Stomach (tissue), 9 donors: Measurements from ENCODE around the gene CREBL2. TPM values are rescaled to one million over a fixed set of nuclear protein-coding genes. Genes with fewer than 3 reads are reported as not detected.

Experiments
- DNase-seq, 2 donors: peaks; one replicate each; pipeline versions ENCODE4 v3.0.0 to v3.0.0-alpha.2; 2013 to 2019
- H3K27ac ChIP-seq, 5 donors: fragments of 200-600 bp in 4 of 5; sonication (generic) in 4 of 5; one replicate each; pipeline ENCODE4 v1.5.1; 2013 to 2019; ENCODE audit warnings: mild to moderate bottlenecking in 1 of 5, moderate library complexity in 1 of 5
- H3K27me3 ChIP-seq, 3 donors: fragments of 200-600 bp; sonication (generic); one replicate each; pipeline ENCODE4 v1.5.1; 2017 to 2019; ENCODE audit warnings: mixed run types in 1 of 3
- H3K36me3 ChIP-seq, 4 donors: fragments of 200-600 bp; sonication (generic); 1 replicate in 3 of 4; 2 replicates in 1 of 4; pipeline ENCODE4 v1.5.1; 2016 to 2019
- H3K4me1 ChIP-seq, 4 donors: fragments of 200-600 bp; sonication (generic); one replicate each; pipeline ENCODE4 v1.5.1; 2016 to 2019
- H3K4me3 ChIP-seq, 4 donors: fragments of 200-600 bp; sonication (generic) in 3 of 4; one replicate each; pipeline ENCODE4 v1.5.1; 2016 to 2019; ENCODE audit warnings: mild to moderate bottlenecking in 1 of 4
- H3K9me3 ChIP-seq, 4 donors: fragments of 200-600 bp; sonication (generic); one replicate each; pipeline ENCODE4 v1.5.1; 2016 to 2019
- CTCF ChIP-seq, 7 experiments: fragments of 450-650 bp in 4 of 7; fragments of 200-600 bp in 3 of 7; sonication (generic) in 3 of 7; IDR thresholded peaks; one replicate each; pipeline ENCODE4 v1.5.1; 2016 to 2019; ENCODE audit warnings: antibody characterized with exemption in 7 of 7, control low read depth in 2 of 7, mild to moderate bottlenecking in 1 of 7
- EP300 ChIP-seq: sonication (generic); formaldehyde crosslinking; IDR thresholded peaks from one replicate; pipeline ENCODE4 v1.6.1; 2017; ENCODE audit warnings: antibody characterized with exemption
- POLR2A ChIP-seq, 4 donors: fragments of 450-650 bp; IDR thresholded peaks; one replicate each; pipeline ENCODE4 v1.6.1; 2016; ENCODE audit warnings: antibody characterized with exemption in 4 of 4, control low read depth in 2 of 4, mild to moderate bottlenecking in 1 of 4, moderate library complexity in 1 of 4
- POLR2AphosphoS5 ChIP-seq, 3 donors: sonication (generic); formaldehyde crosslinking; IDR thresholded peaks; one replicate each; pipeline ENCODE4 v1.6.1; 2016; ENCODE audit warnings: antibody characterized with exemption in 3 of 3
- WGBS, 5 donors: extraction: QIAGEN DNeasy Blood & Tissue Kit in 3 of 5; methylation state at CpG; one replicate each; pipeline versions ENCODE4 v1.1.5 to v1.1.7; 2013 to 2018; 5-methylcytosine and 5-hydroxymethylcytosine counted together
- intact Hi-C: fragments of 100-400 bp; cut with DNase I; formaldehyde crosslinking; loops from one replicate; pipeline ENCODE4 v1.15.1; 2023; ENCODE audit warnings: low total_unique reads
- polyA plus RNA-seq, 3 donors: library from polyadenylated mRNA; stranded (reverse); fragments of 200-250 nt; gene quantifications; one replicate each; pipeline ENCODE4 v1.2.3, GENCODE V29; 2013
- total RNA-seq, 5 donors: library from RNA; depleted of rRNA; stranded (reverse); fragments of >200 nt; gene quantifications; one replicate each; pipeline versions ENCODE4 v1.1.0 to v1.2.3, GENCODE V29; 2014 to 2016
- donor health status: healthy with polysubstance abuse.
- donor health status: Bipolar disorder and iron deficiency.
- donor health status: healthy.

The CREBL2 gene
- total and polyA plus RNA-seq, 8 donors = 8.2 to 42.0 (median 31.8) TPM

DNA sequence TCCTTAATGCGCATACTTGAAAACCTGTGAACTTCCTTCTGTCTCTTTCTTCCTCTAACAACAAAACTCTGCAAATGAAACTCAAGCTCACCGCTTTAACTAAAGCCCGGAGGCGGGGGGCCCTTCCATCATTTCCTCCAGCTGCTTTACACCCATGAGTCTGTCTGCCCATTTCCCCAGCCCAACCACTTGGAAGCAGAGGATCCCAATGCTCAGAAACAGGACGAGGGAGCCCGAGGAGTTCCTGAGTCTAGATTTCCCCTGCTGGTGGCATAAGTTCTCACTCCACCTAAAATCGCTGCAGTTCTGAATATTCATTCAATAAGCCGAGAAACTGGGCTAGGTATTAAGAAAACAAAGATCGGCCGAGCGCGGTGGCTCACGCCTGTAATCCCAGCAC is 53.5 kb downstream of the CREBL2 start:
- H3K4me1 ChIP-seq = no peaks in the 10 kb centered on the region
- H3K27ac ChIP-seq = no peak overlapping the region
- no peaks in the 10 kb centered on the region for H3K36me3 ChIP-seq
- H3K9me3 ChIP-seq = no peaks in the 10 kb centered on the region
- intact Hi-C loops = no loop called here
- no peak overlapping the region for H3K4me3 ChIP-seq
- no peak for DNase-seq
- TF ChIP-seq POLR2A (IDR thresholded peaks at IDR 0.05) (no peak), CTCF (IDR thresholded peaks at IDR 0.05) (no peak), EP300 (no peak), POLR2AphosphoS5 (IDR thresholded peaks at IDR 0.05) (no peak)
- WGBS, 5 donors = 77 to 90% (median 81%) methylated on average over 13 of the region's 13 CpGs
- H3K27me3 ChIP-seq = no peaks in the 10 kb centered on the region

DNA sequence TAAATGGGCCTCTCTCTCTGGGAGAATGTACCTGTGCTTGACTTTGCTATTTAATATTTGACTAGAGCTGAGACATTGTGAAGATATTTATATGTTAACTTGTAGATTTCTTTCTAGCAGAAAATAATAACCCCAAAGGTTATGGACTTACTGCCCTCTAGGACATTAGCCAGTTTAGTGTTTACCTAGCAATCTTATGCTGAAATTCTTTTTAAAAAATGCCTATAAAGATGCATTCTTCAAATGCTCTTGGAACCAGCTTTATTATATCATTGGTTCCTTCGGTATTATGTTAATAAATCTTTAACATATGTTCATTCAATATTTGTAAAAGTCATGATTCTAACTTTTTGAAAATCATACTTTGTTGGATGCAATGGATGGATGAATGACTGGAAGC is 56.3 kb downstream of the CREBL2 start:
- H3K27me3 ChIP-seq = no peaks in the 10 kb centered on the region
- TF ChIP-seq POLR2AphosphoS5 (IDR thresholded peaks at IDR 0.05) = no peak
- no peak for TF ChIP-seq POLR2A (IDR thresholded peaks at IDR 0.05)
- TF ChIP-seq CTCF (IDR thresholded peaks at IDR 0.05) = no peak
- no peak for TF ChIP-seq EP300
- no peaks in the 10 kb centered on the region for H3K4me1 ChIP-seq
- no peak for DNase-seq
- no peak overlapping the region for H3K27ac ChIP-seq
- no peaks in the 10 kb centered on the region for H3K36me3 ChIP-seq
- no peaks in the 10 kb centered on the region for H3K9me3 ChIP-seq
- H3K4me3 ChIP-seq = no peak overlapping the region
- intact Hi-C loops = no loop called here
- 93 to 100% (median 94%) methylated on average over 1 of the region's 1 CpG for WGBS, 5 donors

DNA sequence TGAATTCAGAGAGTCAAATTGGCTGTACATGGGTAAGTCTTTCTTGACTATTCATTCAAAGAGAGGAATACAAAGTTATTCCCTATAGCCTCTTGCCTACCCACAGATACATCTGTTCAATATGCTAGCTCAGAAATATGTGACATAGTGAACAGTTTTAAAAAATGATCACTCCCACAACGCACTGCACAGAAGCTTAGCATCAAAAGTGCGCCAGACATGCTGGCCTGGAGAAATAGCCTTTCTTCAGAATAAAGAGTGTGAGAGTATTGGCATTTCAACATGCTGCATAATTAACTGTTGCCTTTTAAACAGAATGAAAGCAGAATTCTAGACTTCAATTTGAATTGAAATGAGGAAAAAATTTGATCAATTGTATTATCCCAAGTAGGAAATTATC is 57.3 kb downstream of the CREBL2 start:
- Histone ChIP-seq H3K27ac (no peak overlapping the region), H3K4me3 (no peak overlapping the region), H3K4me1 (no peaks in the 10 kb centered on the region), H3K9me3 (no peaks in the 10 kb centered on the region), H3K27me3 (no peaks in the 10 kb centered on the region), H3K36me3 (no peaks in the 10 kb centered on the region)
- 94 to 98% (median 97%) methylated on average over 2 of the region's 2 CpGs for WGBS, 5 donors
- no peak for DNase-seq
- intact Hi-C loops = no loop called here
- TF ChIP-seq EP300 = no peak
- no peak for TF ChIP-seq POLR2A (IDR thresholded peaks at IDR 0.05)
- TF ChIP-seq CTCF (IDR thresholded peaks at IDR 0.05) = no peak
- no peak for TF ChIP-seq POLR2AphosphoS5 (IDR thresholded peaks at IDR 0.05)

- intact Hi-C loops = no loop called here
- DNase-seq = no peak
- 64 to 76% (median 68%) methylated on average over 8 of the region's 8 CpGs for whole genome bisulfite sequencing, 5 donors
- H3K27me3 ChIP-seq = no peaks in the 10 kb centered on the region
- H3K27ac ChIP-seq = no peak overlapping the region
- H3K4me1 ChIP-seq = no peaks in the 10 kb centered on the region
- H3K9me3 ChIP-seq = no peaks in the 10 kb centered on the region
- H3K4me3 ChIP-seq = no peak overlapping the region
- no peak for TF ChIP-seq POLR2AphosphoS5 (IDR thresholded peaks at IDR 0.05)
- no peak for TF ChIP-seq CTCF (IDR thresholded peaks at IDR 0.05)
- no peak for TF ChIP-seq POLR2A (IDR thresholded peaks at IDR 0.05)
- TF ChIP-seq EP300 = no peak
- H3K36me3 ChIP-seq = no peaks in the 10 kb centered on the region
Measured at GRCh38 chr12:12671850-12672660, 60.4 kb downstream of the CREBL2 start.
